Omental fat pad (tissue), 4 donors: Measurements from ENCODE around the gene SIGLEC5. TPM values are rescaled to one million over a fixed set of nuclear protein-coding genes. Genes with fewer than 3 reads are reported as not detected.

Experiments
- ATAC-seq: fragments of 150-250 bp; one replicate; pipeline ENCODE4 v1.9.1; 2016; ENCODE audit warnings: mild to moderate bottlenecking, moderate library complexity; ENCODE audit not compliant: low FRiP score
- DNase-seq: peaks from one replicate; pipeline ENCODE4 v3.0.0-alpha.2; 2019; ENCODE audit warnings: low spot score
- CTCF ChIP-seq, 3 donors: fragments of 450-650 bp; IDR thresholded peaks; one replicate each; pipeline ENCODE4 v1.5.1; 2016 to 2017; ENCODE audit warnings: antibody characterized with exemption in 3 of 3, mild to moderate bottlenecking in 3 of 3, moderate library complexity in 2 of 3
- small RNA-seq: library from RNA; depleted of rRNA; stranded (forward); fragments of <200 nt; gene quantifications from one replicate; pipeline ENCODE3, GENCODE V24; 2016
- total RNA-seq, 4 donors: library from RNA; depleted of rRNA; stranded (reverse); fragments of >200 nt; gene quantifications; one replicate each; pipeline ENCODE4 v1.1.0, GENCODE V29; 2016

SIGLEC5 gene
- total RNA-seq, 4 donors from 2014 or later, result 0.19 TPM; not detected in 3

GRCh38 chr19:51564791-51565190 lies 65.4 kb downstream of the SIGLEC5 start:
- DNase-seq, result no peak
- ATAC-seq, result no peak
- no peak for TF ChIP-seq CTCF (IDR thresholded peaks at IDR 0.05)

Small RNAs within 50 kb of the gene (small RNA-seq; reads per million reads assigned to genes)
- gene AC018755.2, result not detected

Other genes starting within 250 kb of the SIGLEC5 start
- gene LIM2, start 242.4 kb downstream of the SIGLEC5 start, total RNA-seq, result not detected
- gene C19orf84, start 239.8 kb downstream of the SIGLEC5 start, total RNA-seq, result not detected
- 1 to 10 TPM; 1.1 to 3.9 (median 2.8) TPM for gene SIGLEC10, start 212.8 kb downstream of the SIGLEC5 start, total RNA-seq
- gene SIGLEC8, start 171.9 kb downstream of the SIGLEC5 start, total RNA-seq, result 1 to 10 TPM in 1 of 4 donors, under 1 TPM in 1, not detected in 2; 0.46 to 1.4 TPM
- gene CEACAM18, start 151.9 kb downstream of the SIGLEC5 start, total RNA-seq, result not detected
- gene SIGLEC12, start 128.6 kb downstream of the SIGLEC5 start, total RNA-seq, result 1 to 10 TPM in 2 of 4 donors, not detected in 2; 1.1 TPM
- 1 to 10 TPM in 2 of 4 donors, under 1 TPM in 2; 0.38 to 1.4 (median 1.1) TPM for gene SIGLEC6, start 98.7 kb downstream of the SIGLEC5 start, total RNA-seq
- 10 to 100 TPM in 1 of 4 donors, 1 to 10 TPM in 3; 2.2 to 11.5 (median 6.0) TPM for gene ZNF175, start 59.1 kb downstream of the SIGLEC5 start, total RNA-seq
- 10 to 100 TPM in 2 of 4 donors, 1 to 10 TPM in 1, not detected in 1; 1.9 to 12.6 (median 12.2) TPM for gene SIGLEC14, start 16.4 kb upstream of the SIGLEC5 start, total RNA-seq
- 10 to 100 TPM in 3 of 4 donors, 1 to 10 TPM in 1; 6.2 to 14.2 (median 11.4) TPM for gene SPACA6, start 62.9 kb upstream of the SIGLEC5 start, total RNA-seq
- gene HAS1, start 93.6 kb upstream of the SIGLEC5 start, total RNA-seq, result 100 to 1,000 TPM in 2 of 4 donors, 10 to 100 TPM in 1, 1 to 10 TPM in 1; 1.1 to 534 (median 190) TPM
- gene FPR1, start 121.5 kb upstream of the SIGLEC5 start, total RNA-seq, result 10 to 100 TPM; 15.0 to 77.5 (median 56.5) TPM
- gene FPR2, start 130.8 kb upstream of the SIGLEC5 start, total RNA-seq, result 10 to 100 TPM in 1 of 4 donors, 1 to 10 TPM in 3; 3.1 to 16.2 (median 7.5) TPM
- gene FPR3, start 164.8 kb upstream of the SIGLEC5 start, total RNA-seq, result 10 to 100 TPM; 10.2 to 50.0 (median 23.9) TPM